NCI-H1930 (cell line): ENCODE measurements around the gene TBC1D25.

Experiments
- DNase-seq, 2 experiments: peaks; one replicate each; lab custom pipeline; 2025; lab: John Stamatoyannopoulos, UW

Gene TBC1D25

GRCh38 chrX:48560056-48560455 lies 20.5 kb downstream of the TBC1D25 start:
- no peak for DNase-seq

- DNase-seq = no peak
Observed at GRCh38 chrX:48560681-48561080, 21.2 kb downstream of the TBC1D25 start.

GRCh38 chrX:48569958-48570357 lies 30.4 kb downstream of the TBC1D25 start:
- DNase-seq = no peak

GRCh38 chrX:48573690-48574269 lies 34.3 kb downstream of the TBC1D25 start:
- DNase-seq = peak; percentile 32 to 33

GRCh38 chrX:48574270-48575266 lies 35.1 kb downstream of the TBC1D25 start, which contains the start of gene RBM3:
Gene RBM3, plus strand, starts transcription at chrX:48574484. Its CDS starts 697 bp downstream, at chrX:48575181.
- DNase-seq = peak; percentile 79 to 89

GRCh38 chrX:48575642-48576041 lies 36.1 kb downstream of the TBC1D25 start:
- no peak for DNase-seq

GRCh38 chrX:48576108-48576507 lies 36.6 kb downstream of the TBC1D25 start:
- no peak for DNase-seq

GRCh38 chrX:48578661-48579128 lies 39.2 kb downstream of the TBC1D25 start:
- no peak for DNase-seq

GRCh38 chrX:48579259-48579658 lies 39.7 kb downstream of the TBC1D25 start:
- no peak for DNase-seq

- no peak for DNase-seq
Observed at GRCh38 chrX:48580662-48581061, 41.1 kb downstream of the TBC1D25 start.

- DNase-seq = no peak
Observed at GRCh38 chrX:48584698-48585097, 45.2 kb downstream of the TBC1D25 start.

- no peak for DNase-seq
Observed at GRCh38 chrX:48589482-48590162, 50.1 kb downstream of the TBC1D25 start.

GRCh38 chrX:48590203-48591103 lies 50.9 kb downstream of the TBC1D25 start:
- no peak for DNase-seq

GRCh38 chrX:48591255-48591791 lies 51.8 kb downstream of the TBC1D25 start:
- DNase-seq = no peak

- no peak for DNase-seq
Observed at GRCh38 chrX:48592971-48593370, 53.5 kb downstream of the TBC1D25 start.

- no peak for DNase-seq
Observed at GRCh38 chrX:48595929-48596328, 56.4 kb downstream of the TBC1D25 start.

- peak; percentile 86 to 88 for DNase-seq
Observed at GRCh38 chrX:48597353-48598264, 58.1 kb downstream of the TBC1D25 start, which contains the start of gene WDR13. Gene WDR13, plus strand, starts transcription at chrX:48597492. Its CDS starts 505 bp downstream, at chrX:48597997.

- no peak for DNase-seq
Observed at GRCh38 chrX:48598614-48599013, 59.1 kb downstream of the TBC1D25 start.

GRCh38 chrX:48599341-48599740 lies 59.8 kb downstream of the TBC1D25 start:
- DNase-seq = no peak

- no peak for DNase-seq
Observed at GRCh38 chrX:48600226-48600625, 60.7 kb downstream of the TBC1D25 start.
